Measurements from ENCODE around the gene TMEM169.

TMEM169 gene

DNA sequence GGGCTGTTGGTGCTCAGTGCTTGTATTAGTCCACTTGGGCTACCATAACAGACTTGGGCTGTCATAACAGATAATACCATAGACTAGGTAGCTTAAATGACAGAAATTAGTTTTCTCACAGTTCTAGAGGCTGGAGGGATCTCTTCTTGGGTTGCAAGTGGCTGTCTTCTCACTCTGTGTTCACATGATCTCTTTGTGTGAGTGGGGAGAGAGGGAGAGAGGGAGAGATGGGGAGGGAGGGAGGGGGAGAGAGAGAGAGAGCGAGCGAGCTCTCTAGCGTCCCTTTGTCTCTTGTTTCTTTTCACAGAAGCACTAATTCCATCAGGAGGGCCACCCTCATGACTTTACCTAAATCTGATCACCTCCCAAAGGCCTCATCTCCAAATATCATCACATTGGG, 23.0 kb downstream of the TMEM169 start:
- DNase-seq (ENCODE audit: low read depth in 2 of 2) = no peak

DNA sequence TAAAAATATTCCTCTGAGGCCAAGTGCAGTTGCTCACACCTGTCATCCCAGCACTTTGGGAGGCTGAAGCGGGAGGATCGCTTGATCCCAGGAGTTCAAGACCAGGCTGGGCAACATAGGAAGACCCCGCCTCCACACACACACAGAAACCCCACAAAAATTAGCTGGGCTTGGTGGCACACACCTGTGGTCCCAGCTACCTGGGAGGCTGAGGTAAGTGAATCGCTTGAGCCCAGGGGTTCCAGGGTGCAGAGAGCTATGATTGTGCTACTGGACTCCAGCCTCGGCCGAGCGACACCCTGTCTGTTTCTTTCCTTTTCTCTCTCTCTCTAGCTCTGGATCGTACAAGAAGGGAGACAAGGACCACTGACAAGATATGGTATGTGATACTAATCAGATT, 25.6 kb downstream of the TMEM169 start:
- no peak for DNase-seq (ENCODE audit: low read depth in 2 of 2)

DNA sequence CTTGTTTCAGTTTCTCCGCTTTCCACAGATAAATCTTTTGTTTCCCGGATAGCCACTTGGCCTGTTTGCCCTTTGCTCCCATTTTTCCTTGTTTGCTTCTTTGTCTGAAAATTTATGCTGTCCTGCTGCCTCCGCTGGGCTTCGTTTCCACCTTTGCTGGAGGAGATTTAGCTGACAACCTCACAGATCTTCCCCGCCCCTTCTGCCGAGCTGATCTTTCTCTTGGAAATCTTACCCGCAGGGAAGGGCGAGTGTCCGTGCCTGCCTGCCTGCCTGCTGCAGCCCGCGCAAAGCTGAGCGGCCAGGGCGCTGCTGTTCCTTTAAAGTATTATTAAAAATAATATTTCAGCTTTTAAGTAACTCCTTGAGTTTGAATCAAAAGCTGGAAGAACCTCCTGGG, 26.0 kb downstream of the TMEM169 start:
- no peak for DNase-seq (ENCODE audit: low read depth in 2 of 2)

DNA sequence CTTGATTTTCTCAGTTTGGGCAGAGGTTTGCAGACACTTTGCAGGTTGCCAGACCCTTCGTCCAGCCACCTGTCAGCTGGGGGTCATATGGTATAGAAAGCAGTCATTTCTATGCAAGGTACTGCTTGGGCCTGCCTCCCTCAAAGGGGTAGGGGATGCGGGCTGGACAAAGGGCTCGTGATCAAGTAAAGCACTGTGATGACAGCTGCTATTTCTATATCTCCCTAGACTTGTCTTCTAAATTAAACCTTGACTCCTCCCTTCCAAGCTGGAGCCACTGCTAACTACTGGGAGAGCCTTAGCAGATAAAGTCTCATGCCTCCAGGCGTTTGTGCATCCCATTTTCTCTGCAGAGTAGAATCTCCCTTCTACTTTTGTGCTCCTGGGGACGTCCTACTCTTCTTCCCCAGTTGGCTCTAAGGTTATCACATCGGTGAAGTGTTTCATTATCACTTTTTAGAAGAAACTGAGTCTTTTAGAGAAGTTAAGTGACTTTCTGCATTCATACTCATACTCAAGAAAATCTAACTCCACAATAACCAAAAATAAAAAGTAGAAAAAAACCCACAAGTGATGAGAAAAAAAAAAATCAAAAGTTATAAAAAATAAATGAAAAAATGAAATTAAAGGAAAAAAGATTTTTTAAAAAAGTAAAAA, 26.7 kb downstream of the TMEM169 start:
- DNase-seq (ENCODE audit: low read depth in 2 of 2) = no peak

DNA sequence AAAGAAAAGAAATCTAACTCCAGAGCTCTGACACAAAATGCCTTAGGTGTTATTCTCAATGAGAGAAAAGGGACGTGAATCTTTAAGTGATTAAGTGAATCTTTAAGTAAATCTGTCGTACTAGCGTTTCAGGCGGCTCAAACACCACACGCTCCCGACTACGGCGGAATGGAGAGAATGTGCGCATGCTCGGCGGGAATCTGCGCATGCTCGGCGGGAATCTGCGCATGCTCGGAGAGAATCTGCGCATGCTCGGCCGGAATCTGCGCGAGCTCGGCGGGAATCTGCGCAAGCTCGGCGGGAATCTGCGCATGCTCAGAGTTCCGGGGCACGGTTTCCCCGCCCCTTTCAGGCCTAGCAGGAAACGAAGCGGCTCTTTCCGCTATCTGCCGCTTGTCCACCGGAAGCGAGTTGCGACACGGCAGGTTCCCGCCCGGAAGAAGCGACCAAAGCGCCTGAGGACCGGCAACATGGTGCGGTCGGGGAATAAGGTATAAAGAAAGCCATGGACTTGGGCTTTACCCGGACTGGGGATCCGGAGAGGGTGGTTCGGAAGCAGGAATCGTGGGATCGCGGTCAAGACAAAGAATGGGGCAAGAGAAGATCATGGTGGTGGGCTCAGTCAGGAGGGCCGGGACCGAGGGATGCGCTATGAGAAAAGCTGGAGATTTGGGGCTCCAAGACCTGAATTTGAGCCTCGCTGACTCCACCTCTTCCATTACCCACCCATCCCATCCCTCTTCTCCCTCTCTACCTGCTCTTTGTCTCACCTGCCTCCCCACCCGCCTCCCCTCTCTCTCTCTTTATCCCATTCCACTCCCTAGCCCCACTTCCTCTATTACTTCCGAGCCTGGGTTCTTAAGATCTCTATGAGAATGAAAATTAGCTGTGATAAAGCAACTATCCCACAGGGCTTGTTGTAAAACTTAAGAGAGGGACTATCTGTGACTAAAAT, 27.5 kb downstream of the TMEM169 start, which contains the start of gene XRCC5:
Gene XRCC5 (plus strand): TSS at position 382 of the 955 bp plus-strand sequence. CDS start 89 bp downstream, at position 471.
- peak; percentile 93 to 96 for DNase-seq (ENCODE audit: low read depth in 2 of 2)

DNA sequence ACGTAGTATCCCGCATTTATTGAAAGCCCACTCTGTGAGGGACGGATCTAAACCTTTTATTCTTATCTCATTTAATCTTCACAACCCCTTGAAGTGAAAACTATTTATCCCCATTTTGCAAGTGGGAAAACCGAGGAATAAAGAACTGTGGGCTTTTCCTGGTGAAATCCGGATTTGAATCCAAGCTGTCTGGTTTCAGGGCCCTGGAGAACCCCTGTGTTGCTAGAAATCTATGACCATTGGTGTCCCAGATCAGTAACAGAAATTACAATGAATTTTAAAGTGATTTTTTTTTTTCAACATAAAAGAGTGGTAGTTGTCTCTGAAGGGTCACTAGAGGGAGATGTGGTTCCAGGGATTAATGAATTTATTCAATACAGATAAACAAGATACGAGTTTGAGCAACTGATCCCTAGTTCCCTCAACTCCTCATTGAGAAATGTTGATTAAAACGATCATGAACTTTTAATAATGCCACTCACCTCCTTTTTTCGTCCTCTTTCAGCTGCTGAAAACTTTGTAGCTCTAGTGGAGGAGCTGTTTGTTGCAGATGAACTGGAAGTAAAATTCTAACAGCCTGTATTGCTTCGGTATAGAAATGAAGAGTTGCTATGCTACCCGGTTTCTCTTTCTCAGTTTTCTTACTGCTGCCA, 28.4 kb downstream of the TMEM169 start:
- no peak for DNase-seq (ENCODE audit: low read depth in 2 of 2)

DNA sequence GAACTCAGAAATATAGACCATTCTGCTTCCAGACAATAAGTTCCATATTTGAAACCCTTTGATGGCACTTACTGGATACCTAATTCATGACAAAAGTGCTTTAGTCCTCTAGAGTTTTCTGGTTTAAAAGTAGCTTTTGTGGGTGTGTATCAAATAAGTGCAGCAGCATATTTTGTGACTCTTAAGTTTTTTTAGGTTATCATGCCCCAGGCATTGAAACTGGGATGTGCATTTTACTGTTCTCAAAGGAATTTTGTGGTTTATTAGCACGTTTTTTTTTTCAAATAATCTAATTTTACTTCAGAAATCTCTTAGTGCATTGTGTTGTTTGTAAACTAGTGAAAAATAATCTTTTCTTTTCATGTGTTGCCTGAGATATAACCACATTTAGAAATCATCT, 28.9 kb downstream of the TMEM169 start:
- DNase-seq (ENCODE audit: low read depth in 2 of 2) = no peak

DNA sequence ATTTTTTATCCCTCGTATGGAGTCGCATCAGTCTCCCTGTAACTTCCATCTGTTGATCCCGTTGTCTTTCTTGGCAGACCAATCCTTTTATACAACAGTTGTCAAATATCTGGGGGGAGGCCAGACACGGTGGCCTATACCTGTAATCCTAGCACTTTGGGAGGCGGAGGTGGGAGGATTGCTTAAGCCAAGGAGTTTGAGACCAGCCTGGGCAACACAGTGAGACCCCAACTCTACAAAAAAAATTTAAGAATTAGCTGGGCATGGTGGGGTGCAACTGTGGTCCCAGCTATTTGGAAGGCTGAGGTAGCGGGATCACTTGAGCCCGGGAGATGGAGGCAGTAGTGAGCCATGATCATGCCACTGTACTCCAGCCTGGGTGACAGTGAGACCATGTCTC, 29.4 kb downstream of the TMEM169 start:
- no peak for DNase-seq (ENCODE audit: low read depth in 2 of 2)

DNA sequence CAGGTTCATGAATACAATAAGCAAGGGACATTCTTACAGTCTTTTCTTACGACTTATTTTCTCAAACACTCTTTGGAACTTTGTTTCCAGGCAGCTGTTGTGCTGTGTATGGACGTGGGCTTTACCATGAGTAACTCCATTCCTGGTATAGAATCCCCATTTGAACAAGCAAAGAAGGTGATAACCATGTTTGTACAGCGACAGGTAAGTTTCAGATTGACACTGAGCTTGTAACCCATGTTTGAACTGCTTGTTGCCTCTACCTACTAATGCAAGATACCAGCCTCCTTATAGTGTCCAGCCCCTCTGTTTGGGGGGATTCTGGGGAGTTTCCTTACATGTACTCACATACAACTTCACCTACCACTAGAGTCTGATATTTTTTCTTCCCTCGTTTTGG, 31.2 kb downstream of the TMEM169 start:
- no peak for DNase-seq (ENCODE audit: low read depth in 2 of 2)

DNA sequence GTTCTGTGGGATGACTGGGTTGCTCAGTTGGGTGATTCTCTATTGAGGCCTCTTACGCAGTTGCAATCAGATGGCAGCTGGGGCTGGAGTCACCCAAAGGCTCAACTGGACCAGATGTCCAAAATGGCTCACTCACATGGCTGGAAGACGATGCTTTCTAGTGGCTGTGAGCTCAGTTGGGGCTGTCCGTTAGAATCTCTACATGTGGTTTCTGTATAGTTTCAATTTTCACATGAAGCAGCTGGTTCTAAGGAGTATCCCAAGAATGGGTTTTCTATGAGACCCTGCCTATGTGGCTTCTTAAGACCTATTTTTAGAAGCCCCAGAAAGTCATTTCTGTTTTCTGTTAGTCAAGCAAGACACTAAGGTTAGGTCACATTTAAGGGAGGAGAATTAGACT, 31.9 kb downstream of the TMEM169 start:
- DNase-seq (ENCODE audit: low read depth in 2 of 2) = no peak

DNA sequence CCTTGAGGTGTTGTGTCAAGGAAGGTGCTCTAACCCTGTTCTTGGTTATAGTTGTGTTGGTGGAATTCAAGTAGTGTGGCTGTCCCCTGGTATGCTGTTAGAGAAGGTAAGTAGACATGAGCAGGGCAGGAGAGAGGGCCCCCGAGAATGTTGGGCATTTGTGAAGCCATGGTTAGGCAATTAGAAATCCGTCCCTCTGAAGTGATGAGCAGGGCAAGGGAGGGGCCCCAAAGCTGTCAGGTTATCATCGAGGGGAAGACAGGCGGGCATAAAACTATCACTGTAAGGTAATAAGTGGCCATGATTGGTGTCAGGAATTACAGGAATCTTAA, 32.6 kb downstream of the TMEM169 start:
- DNase-seq (ENCODE audit: low read depth in 2 of 2) = no peak

DNA sequence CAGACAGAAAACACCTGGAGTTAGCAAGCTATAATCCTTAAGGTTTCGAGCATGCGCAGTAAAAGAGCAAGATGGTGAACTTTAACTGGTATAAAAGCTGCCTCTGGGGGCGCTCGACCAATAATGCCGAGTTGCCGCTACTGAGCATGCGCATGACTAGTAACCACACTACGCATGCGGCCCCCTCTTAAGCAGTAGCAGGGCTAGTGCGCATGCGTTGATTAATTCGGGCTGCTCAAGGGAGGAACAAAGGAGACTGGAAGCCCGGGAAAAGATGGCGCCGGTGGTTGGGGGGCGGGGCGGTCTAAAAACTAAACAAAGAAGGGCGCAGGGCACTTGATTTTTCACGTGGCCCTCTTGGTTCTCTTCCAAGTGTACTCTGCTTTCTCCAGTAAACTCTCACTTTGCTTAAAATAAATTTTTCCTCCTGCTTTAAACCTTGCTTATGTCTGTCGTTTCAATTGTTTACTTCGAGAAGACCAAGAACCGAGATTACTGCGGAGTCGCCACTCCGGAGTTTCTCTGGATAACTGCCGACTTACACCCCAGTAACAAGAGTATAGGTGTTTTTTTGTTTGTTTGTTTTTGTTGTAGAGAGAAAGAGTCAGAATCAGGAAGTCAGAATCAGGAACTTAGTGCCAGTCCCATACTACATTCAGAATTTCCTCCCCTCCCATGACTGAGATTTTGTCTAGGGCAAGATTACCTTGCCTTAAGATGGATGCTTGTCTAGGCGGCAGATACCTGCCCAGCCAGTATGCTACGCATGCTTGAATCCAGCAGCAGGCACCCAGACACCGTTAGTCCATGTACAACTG, 33.2 kb downstream of the TMEM169 start:
- DNase-seq (ENCODE audit: low read depth in 2 of 2) = peak; percentile 87 to 93

DNA sequence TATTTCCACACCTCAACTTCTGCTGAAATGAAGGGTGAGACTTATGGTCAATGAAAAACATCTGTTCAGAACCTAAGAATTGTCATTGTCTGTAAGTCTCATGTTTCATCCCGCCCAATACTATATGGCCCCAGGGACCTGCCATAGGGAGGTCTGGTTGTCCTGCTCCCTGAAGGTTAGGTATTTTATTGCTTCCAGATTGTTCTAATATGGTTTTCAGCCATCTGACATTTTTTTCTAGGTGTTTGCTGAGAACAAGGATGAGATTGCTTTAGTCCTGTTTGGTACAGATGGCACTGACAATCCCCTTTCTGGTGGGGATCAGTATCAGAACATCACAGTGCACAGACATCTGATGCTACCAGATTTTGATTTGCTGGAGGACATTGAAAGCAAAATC, 34.7 kb downstream of the TMEM169 start:
- no peak for DNase-seq (ENCODE audit: low read depth in 2 of 2)

DNA sequence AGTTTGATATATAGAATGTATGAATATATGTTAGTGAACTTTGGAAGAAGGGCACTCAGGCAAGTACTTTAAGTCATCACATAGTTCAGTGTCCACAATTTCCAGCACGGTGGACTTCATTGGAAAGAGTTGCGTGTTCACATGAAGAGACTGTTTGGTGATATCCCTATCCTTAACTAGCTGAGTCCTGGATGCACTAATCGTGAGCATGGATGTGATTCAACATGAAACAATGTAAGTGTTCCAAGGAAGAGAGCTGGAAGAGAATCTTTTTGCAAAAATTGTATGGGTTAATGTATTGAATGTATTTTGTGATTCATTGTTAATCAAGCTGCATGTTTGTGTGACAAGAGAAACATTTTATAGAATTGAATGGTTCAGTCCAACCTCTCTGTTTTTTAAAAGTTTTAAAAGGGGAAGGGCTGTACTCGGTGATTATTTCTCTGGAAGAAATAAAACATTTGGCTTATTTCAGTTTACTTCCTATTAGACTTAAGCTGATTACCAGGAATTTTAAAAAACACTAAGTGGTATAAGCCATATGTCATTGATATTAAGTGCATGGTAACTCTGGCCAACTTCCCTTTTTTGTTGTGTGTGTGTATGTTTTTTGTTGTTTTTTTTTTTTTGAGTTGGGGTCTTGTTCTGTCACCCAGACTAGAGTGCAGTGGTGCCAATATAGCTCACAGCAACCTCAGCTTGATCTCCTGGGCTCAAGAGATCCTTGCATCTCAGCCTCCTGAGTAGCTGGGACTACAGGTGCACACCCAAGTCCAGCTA, 36.0 kb downstream of the TMEM169 start:
- DNase-seq (ENCODE audit: low read depth in 2 of 2) = no peak

DNA sequence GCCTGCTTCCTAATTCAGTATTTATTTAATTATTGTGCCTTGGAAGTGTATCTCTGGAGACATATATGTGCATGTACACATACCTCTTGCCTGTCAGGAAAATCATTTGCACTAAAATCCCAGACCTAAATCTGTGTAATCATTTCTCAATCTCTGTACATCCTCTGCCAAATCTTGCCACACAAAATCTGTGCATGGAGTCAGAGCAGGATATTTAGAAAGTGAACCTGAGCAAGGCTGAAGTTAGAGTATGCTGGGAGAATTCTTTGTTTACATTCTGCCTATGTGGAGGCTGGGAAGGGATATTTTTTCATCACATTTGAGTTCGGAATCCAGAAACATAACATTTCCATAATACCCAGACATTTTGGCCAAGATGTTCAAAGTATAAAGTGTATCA, 36.8 kb downstream of the TMEM169 start:
- DNase-seq (ENCODE audit: low read depth in 2 of 2) = no peak

DNA sequence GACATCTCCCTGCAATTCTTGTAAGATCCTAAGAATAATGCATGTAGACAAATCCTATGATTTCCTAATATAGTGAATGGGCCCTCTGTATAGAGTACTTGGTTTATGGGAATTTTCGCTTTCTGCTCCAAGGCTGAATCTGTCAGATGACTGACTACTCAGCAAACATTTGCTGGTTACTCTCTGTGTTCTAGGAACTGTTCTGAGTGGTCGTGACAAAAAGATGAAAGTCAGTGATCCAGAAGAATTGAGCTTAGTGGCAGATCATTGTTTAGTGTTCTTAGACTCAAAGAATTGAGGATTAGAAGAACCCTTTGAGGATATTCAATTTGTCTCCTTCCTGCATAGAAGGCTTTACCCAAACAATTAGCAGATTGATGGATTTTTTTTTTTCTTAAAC, 37.4 kb downstream of the TMEM169 start:
- DNase-seq (ENCODE audit: low read depth in 2 of 2) = no peak

DNA sequence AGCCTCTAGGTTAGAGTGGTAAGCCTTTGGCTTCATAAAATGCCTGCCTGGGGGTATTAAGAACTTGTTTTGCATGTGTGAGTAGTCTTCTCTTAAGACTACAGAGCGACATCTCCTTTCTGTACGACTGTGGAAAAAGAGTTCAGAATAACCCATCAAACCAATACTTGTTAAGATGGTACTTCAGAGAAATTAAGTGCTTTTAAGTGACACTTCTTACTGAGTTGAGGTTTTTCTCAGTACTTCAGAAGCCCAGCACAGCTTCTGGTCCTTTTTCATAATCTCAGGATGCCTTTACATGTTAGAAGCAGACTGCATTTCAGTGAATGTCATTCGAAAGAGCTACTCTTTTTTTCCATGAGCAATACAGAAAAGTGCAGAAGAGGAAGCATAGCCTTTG, 38.3 kb downstream of the TMEM169 start:
- no peak for DNase-seq (ENCODE audit: low read depth in 2 of 2)

DNA sequence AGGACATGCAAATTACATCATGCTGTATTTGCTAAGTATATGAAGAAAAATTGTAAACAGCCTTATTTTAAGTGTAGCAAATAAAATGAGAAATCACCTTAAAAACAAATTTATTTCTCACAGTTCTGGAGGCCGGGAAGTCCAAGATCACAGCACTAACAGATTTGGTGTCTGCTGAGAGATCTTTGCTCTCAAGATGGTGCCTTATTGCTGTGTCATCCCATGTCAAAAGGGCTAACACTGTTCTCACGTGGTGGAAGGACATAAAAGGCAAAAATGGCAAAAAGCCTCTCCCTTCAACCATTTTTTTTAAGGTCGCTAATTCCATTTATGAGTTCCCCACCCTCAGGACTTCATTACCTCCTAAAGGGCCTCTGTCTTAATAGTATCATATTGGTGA, 39.5 kb downstream of the TMEM169 start:
- DNase-seq (ENCODE audit: low read depth in 2 of 2) = no peak

DNA sequence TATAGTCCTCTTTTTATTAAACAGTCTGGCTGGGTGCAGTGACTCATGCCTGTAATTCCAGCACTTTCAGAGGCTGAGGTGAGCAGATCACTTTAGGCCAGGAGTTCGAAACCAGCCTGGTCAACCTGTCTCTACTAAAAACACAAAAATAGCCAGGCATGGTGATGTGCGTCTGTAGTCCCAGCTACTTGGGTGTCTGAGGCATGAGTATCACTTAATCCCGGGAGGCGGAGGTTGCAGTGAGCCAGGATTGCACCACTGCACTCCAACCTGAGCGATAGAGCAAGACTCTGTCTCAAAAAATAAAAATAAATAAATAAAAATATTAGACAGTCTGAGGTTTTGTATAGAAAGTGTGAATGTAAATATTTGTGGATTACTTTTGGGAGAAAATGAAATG, 45.2 kb downstream of the TMEM169 start:
- no peak for DNase-seq (ENCODE audit: low read depth in 2 of 2)

DNA sequence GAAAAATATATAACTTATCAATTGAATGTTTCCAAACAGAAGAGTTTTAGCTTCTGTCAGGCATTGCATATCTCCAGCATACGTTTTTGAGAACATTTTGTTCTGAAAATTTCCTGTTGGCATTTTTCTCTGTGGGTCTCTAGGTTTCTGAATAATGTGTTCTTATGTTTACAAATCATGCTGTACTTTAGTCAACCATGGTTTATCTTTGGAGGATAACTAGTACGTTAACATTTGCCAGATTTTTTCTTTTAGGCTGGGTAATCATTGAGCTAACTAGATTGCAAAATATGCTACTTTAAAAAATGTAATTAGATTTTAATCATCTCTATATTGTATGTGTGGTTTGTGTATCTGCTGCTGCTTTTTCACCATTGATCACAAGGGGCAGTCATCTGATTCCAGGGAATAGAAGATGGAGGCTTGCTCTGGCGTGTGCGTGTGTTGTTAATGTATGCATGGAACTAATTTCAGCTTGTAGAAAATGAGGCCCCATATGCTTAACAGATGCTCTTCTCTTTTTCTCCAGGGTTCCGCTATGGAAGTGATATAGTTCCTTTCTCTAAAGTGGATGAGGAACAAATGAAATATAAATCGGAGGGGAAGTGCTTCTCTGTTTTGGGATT, 48.7 kb downstream of the TMEM169 start:
- no peak for DNase-seq (ENCODE audit: low read depth in 2 of 2)

Measured in stimulated activated CD8-positive, alpha-beta memory T cell treated with anti-CD3 and anti-CD28 coated beads, Interleukin-15, amount 100 ng/mL, for 4 hours (primary cell).